CD4-positive, alpha-beta T cell treated with Interleukin-17A for 4 hours (primary cell): ENCODE measurements around the gene MYO7B.

Experiments used
- DNase-seq: peaks from one replicate; pipeline ENCODE4 v3.0.0-alpha.2; 2020; ENCODE audit warnings: mixed read lengths

The MYO7B gene

GRCh38 chr2:127665267-127665893, 129.9 kb downstream of the MYO7B start:
- DNase-seq = no peak

GRCh38 chr2:127669056-127669455, 133.6 kb downstream of the MYO7B start:
- no peak for DNase-seq

DNA sequence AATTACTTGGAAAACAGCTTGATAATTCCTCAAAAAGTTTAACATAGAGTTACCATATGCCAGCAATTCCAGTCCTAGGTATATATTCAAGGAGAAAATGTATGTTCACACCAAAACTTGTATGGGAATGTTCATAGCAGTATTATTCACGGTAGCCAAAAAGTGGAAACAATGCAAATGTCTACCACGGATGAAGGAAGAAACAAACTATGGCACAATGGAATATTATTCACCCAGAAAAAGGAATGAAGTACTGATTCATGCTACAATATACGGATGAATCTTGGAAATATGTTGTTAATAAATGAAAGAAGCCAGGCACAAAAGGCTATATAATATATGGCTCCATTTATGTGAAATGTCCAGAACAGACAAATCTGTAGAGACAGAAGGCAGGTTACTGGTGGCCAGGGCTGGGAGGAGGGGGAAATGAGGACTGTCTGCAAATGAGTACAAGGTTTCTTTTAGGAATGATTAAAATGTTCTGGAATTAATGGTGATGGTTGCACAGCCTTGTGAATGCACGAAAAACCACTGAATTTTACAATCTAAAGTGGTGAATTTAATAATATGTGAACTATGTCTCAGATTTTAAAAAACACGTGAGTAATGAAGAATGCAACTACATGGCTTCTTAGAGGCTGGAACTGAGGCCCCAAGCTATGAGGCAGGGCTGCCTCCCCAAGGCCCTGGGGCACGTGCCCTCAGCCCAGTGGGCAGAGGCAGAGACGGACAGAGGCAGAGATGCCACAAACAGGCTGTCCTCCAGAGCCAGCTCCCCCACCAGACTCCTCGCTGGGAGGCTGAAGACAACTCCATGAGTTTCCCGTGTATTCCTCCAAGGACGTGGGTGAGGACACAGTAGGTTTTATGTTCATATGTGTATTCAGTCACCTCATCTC, 134.8 kb downstream of the MYO7B start:
- no peak for DNase-seq

DNA sequence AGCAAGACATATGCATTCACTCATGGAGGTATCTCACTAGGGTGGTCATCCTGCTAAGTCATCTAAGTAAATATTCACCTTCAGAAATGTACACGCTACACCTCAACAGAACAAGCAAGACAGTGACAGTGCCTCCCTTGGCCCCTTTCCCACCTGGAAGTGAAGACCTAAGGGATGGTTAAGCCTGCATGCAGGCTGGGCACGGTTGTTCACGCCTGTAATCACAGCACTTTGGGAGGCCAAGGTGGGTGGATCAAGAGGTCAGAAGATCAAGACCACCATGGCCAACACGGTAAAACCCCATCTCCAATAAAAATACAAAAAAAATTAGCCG, 135.4 kb downstream of the MYO7B start:
- no peak for DNase-seq

DNA sequence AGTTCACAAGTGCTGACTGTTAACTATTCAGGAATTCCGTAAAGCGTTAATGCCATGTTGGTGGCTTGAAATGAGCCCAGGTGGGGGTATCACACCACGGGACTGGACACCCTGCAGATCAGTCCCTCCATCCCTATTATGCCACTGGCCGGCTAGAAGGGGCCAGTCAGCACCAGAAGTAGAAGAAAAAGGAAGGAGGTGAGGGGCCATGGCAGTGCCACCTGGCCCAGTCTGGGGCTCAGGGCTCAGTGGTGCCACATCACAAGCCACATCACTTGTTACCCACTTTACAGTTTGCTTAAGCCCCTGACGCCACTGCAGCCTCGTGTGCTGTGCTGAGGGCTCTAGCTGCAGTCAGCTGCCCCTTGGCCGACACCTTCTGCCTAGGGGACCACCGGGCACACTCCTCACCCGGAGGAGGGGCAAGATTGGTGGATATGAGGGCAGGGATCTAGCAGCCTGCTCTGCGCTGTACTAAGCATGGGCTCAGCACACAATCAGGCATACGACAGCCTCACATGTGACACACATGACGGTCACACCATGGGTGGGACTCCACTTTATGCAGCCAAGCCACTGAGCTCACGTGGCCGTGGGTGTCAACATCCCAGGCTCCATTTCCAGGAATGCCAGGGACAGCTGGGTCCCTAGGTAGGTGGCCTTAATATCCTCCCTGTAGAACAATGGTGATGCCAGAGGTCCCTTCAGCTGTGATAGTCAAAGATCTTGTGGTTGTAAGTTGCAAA, 136.2 kb downstream of the MYO7B start:
- DNase-seq = no peak

DNA sequence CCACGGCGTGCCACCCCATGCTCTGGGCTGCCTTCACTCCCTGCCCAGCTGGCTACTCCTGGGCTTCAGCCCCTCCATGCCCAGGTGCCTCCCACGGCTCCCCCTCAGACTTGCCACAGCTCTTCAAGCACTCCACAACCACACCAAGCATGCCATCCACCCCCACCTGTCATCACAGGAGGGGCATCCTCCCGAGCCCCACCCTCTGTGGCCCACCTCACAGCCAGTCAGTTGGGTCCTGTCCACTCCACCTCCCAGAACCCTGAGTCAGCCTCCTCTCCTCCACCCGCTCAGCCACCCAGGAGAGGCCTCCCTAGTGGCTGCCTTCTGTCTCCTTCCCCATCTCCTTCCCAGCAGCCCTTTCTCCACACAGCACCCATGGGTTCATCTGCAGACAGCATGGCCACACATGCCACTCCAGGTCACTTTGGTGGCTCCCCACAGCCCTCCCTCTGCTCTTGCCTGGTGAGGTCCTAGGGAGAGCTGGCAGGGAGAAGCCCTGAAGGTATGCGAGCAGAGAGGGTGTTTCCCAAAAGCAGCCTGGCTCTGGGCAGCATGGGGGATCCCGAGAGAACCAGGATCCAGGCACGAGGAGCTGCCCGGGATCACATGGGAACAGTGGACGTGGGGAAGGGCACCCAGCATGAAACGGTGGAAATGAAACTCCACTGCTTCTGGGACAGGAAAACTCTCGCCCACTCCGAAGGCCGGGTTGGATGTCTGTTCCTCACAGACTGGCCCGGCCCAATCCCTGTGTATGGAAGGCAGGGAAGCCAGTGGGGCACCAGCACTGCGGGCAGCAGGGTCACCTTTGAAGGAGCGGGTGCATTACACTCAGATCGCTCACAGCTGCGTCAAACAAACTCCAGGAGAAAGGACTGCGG, 137.1 kb downstream of the MYO7B start:
- no peak for DNase-seq

DNA sequence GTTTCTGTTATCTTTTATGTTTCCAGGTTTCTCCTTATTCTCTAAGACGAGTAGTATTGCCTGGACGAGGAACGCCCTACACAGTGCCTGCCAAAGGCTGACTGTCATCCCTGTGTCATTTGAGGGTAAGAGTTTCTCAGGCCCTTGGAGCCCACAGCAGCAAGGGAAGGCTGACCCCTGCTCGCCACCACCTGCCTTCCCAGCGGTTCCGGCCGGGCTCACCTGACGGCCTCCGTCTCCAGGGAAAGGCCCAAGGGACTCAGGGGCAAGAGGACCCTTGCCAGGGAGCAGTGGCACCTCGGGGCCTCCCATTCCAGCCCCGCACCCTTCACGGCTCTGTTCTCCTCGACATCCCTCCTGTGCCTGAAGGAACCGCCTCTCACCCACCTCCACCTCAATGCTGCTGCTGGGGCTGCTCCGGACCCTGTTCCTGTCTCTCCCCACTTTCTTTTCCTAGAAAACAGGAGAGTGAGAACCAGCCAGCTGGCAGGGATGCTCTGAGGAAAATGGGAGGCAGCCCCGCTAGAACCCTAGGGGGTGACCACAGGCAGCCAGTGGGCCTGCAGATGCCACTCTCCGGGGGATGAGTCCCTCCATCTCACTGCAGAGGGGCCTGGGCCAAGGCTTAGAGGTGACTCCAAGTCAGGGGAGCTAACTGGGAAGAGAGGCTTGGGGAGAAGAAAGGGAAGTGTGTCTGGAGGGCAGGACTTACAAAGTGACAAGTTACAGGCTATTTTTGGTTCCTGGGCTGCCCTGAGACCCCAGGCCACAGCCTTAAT, 138.0 kb downstream of the MYO7B start:
- DNase-seq = no peak

DNA sequence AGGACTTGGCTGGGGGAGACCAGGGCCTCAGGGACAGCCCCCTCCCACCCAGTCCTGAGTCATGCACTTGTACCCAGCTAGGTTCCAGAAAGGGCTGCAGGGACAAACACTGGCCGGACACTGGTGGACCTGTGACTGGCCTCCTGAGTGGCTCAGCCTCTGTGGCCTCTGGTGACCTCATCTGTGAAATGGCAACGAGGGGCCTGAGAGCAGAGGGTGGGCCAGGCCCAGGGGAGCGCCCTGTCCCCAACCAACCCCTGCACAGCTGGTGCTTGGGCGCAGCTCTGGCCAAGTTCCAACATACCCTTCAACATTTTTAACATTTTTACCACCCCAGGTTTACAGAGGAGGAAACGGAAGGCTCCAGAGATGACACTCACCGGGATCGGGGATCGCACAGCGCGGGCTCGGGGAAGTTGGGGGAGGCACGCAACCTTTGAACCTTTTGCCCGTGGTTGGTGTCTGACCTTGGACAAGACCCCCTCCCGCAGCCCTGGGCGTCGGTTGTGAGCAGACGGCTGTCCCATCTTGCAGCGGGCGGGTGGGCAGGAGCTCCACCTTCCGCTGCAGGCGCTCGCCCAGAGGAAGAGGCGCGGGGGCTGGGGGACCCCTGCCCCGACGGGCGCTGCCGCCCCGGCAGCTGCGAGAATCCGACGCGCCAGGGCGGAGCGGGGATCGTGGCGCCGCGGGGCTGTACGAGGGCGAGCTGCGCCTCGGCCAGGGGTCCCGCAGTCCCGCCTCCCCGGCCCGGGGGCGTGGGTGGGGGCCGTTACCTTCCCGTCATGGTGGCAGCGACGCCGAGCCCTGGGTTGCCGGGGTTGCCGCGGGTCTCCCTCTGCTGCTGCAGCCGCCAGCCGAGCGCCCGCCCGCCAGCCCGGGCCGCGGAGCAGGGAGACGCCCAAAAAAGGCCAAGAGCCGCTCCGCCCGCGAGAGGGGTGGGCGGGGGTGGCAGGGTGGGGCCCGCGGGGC, 139.0 kb downstream of the MYO7B start:
- peak; percentile 36 for DNase-seq

DNA sequence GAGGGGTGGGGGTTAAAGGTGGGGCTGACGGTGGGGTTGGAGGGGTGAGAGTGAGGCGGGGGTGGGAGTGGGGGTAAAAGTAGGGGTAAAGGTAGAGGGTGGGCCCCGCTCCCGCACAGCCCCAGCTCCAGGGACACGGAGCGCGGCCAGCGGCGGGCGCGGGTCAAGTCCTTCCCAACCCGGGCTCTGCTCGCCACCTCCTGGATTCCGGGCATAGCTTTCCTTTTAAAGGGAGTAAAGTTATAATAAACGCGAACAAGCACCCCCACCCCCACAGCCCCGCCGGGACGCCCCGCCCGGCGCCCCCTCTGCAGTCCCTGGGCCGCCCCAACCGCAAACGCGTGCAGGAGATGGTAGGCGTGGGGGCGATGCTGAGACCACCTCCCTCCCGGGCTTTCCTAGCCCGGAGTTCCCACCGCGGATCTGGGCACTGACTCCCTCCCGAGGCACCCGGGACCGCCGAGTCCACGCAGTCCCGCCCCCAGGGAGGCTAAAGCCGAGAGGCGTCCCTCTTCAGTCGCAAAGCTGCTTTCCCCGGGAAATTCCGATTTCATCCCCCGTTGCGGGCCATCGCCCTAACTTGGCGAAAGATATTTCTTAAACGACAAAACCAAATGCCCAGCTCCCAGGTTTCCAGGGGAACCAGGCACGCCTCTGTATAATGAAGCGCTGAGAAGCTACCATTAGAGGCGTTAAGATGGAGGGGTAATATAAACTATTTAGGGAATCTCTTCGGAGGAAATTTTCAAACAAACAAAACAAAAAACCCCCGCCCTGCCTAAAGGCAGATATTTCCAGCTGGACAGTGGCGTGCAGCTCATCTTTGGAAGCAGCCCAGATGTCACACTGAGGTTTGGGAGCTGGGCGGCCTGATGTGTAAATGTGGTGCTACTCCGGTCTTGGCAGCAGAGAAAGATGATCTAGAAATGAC, 140.1 kb downstream of the MYO7B start, which contains the start of gene LIMS2:
TSS of gene LIMS2 (minus strand) at position 200 of the 931 bp plus-strand sequence. CDS start 506 bp downstream, outside the sequence.
- peak; percentile 8 for DNase-seq

GRCh38 chr2:127676906-127677305, 141.4 kb downstream of the MYO7B start:
- no peak for DNase-seq

GRCh38 chr2:127678531-127678930, 143.0 kb downstream of the MYO7B start:
- DNase-seq = no peak

DNA sequence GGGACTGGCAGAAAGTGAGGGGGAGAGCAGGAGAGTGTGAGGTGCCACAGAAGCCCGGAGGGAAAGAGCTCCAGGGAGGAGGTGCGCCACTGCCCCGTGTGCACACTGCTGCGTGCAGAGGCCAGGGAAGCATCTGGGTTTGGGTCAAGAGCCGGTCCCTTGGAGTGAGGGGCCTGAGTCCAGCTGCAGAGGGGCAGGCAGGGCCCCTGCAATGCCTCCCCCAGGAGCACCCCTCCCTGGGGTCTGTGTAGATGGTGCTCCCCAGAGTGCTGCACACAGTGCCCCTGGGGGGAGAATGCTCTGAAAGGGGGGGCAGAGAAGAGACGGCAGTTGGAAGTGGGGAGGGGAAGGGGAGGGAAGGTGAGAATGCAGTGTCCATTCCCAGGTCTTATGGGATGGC, 143.5 kb downstream of the MYO7B start:
- DNase-seq = no peak

DNA sequence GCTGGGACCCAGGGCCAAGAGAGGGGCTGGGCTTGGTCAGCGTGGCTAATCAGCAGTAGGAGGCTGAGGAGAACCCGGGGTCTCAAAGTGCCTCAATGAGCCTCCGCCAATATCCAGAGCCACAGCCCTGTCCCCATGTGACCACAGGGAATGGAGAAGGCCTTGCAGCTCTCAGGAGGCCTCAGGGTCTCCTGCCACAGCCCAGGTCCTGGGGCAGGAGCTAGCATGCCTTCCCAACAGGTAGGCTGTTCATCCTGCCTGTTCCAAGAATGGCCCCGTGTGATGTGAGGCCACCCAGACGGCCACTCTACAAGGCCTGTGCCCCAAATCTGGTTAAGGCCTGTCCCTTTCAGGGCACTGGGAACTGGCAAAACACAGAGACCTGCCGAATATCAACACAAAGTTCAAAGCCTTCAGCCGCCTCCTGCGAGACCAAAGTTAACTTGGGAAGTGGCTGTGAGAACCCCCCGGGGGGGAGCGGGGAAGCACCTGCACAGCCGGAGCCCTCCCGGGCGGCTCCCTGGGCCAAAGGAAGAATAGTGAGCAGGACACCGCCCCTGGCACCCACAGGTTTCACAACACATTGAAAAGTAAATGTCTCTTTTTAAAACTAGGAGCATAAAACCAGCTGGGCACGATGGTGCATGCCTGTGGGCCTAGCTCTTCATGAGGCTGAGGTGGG, 144.3 kb downstream of the MYO7B start:
- no peak for DNase-seq

DNA sequence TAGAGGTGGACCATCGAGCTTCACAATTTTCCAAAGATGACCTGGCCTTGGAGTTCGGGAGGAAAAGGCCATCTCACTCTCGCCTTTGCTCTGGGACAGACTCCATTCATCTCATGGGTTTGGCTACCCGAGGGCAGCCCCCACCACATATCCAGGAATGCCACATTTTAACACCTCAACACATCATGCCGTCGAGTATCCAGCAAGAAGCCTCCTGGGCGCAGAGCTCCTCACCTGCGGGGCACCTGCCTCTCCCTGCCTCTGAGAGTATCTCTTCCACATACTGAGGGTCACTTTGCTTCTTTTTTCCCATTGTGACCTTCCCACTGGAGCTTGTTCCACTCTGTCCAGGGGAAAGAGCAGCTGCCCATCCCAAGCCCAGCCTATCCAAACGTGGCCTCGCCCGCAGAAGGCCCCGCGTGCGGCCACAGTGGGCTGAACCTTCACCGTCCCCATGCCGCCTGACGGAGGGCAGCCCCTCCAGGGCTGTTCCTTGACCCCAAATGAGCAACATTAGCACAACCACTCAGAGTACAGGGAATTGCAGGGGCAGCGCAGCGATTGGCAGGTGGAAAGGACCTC, 145.3 kb downstream of the MYO7B start:
- no peak for DNase-seq

DNA sequence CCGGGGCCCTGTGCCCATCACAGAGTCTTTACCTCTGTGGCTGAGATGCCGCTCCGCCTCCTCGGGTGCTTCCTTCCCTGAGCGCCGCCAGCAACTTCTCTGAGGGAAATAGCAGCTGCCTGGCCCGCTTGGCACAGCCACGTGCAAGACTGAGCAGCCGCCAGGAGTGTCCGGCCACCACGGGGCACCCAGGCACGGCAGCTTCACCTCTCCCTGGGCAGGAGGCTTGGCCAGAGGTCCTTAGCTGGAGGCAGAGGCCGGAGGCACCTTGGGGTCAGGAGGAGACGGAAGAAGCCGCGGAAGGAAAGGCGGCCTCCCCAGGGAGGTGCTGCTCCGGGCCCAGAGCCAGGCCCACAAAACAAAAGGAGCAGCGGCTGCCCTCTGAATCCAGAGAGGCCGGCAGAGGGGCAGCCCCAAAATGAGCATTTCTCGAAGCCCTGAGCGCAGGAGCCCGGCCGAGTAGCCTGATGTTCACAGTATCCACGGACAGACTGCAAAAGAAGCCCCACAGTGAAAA, 145.9 kb downstream of the MYO7B start:
- DNase-seq = no peak

- no peak for DNase-seq
Observed at GRCh38 chr2:127681976-127682857, 146.7 kb downstream of the MYO7B start.

- DNase-seq = no peak
Observed at GRCh38 chr2:127683056-127683455, 147.6 kb downstream of the MYO7B start.
